H1 (cell line): ENCODE data around the gene RHO. TPM values are rescaled to one million over a fixed set of nuclear protein-coding genes. Genes with fewer than 3 reads are reported as not detected.

Experiments
- NANOG ChIP-seq: IDR thresholded peaks from 2 replicates; pipeline ENCODE4 v1.6.1; 2011; ENCODE audit warnings: low read length, low read depth, mild to moderate bottlenecking, inconsistent platforms; ENCODE audit not compliant: insufficient read depth, poor library complexity, severe bottlenecking
- SIN3A ChIP-seq, 2 experiments: IDR thresholded peaks in 1 of 2; conservative IDR thresholded peaks in 1 of 2; 2 replicates each; pipeline ENCODE4 v1.6.1; 2011 to 2012; ENCODE audit warnings: low read length in 2 of 2, improper control_type of control experiment in 1 of 2, low read depth in 1 of 2, mild to moderate bottlenecking in 1 of 2
- polyA plus RNA-seq, 7 experiments: library from polyadenylated mRNA; depleted of rRNA in 3 of 7; stranded (reverse) in 5 of 7; unstranded in 2 of 7; fragments of >200 nt in 5 of 7; fragments of 200-250 nt in 2 of 7; gene quantifications; 1 replicate in 5 of 7; 2 replicates in 1 of 7; 4 replicates in 1 of 7; pipeline versions ENCODE4 v1.2.1 to v1.2.3, GENCODE V29; 2011 to 2013; ENCODE audit warnings: missing spikeins in 2 of 7, mixed read lengths in 2 of 7
- total RNA-seq: library from RNA; stranded (reverse); fragmentation: NEBNext Ultra II Directional; extraction: Animal tissue kit (Norgen Biotek cat#: 25700); gene quantifications from 2 replicates; pipeline ENCODE4 v1.2.1, GENCODE V29; 2021
- TF ChIP-seq, protein P1 (sequence below): IDR thresholded peaks from 2 replicates; pipeline ENCODE4 v1.6.1; 2012; ENCODE audit warnings: inconsistent platforms

The RHO gene
- total and polyA plus RNA-seq, 2 of the 8 experiments (the other 6 are each of a cell fraction or from before 2014, with no cell fraction given): not detected

GRCh38 chr3:129531699-129532098 lies 3.3 kb downstream of the RHO start (continued):
- no peak for TF ChIP-seq NANOG
- TF ChIP-seq, protein P1, sequence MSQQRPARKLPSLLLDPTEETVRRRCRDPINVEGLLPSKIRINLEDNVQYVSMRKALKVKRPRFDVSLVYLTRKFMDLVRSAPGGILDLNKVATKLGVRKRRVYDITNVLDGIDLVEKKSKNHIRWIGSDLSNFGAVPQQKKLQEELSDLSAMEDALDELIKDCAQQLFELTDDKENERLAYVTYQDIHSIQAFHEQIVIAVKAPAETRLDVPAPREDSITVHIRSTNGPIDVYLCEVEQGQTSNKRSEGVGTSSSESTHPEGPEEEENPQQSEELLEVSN: no peak
- TF ChIP-seq SIN3A (conservative IDR thresholded peaks at IDR 0.05 in 1 of 2, IDR thresholded peaks at IDR 0.05 in 1 of 2; ENCODE audit: low read depth in 1 of 2, low read length in 2 of 2): no peak
